ENCODE data around the gene GALNT17.

Gene GALNT17

GRCh38 chr7:71535616-71536015 is 403.7 kb downstream of the GALNT17 start:
- TF ChIP-seq EZH2phosphoT487 (IDR thresholded peaks at IDR 0.05; ENCODE audit: borderline replicate concordance) (no peak), CTCF (conservative IDR thresholded peaks at IDR 0.05; ENCODE audit: low read length) (no peak)
- peaks cover 9% of the 10 kb centered on the region; the same call in 1 of the 2 replicates for H3K9me3 ChIP-seq (ENCODE audit: insufficient read depth, low read depth, low read length)
- H3F3A ChIP-seq (ENCODE audit: low read depth) = no peaks in the 10 kb centered on the region
- H3K4me3 ChIP-seq (ENCODE audit: low read length, poor library complexity, severe bottlenecking) = no peak overlapping the region
- H4K20me1 ChIP-seq (ENCODE audit: insufficient read depth, low read length, poor library complexity, severe bottlenecking) = no peaks in the 10 kb centered on the region
- H2AFZ ChIP-seq (ENCODE audit: low read length) = no peak overlapping the region
- no peak overlapping the region for H3K9ac ChIP-seq (ENCODE audit: low read depth, low read length, poor library complexity, severe bottlenecking)
- no peaks in the 10 kb centered on the region for H3K4me1 ChIP-seq (ENCODE audit: insufficient read depth, low read length, poor library complexity, severe bottlenecking)
- no peaks in the 10 kb centered on the region for H3K9me2 ChIP-seq (replicated peaks; ENCODE audit: low read depth, low read length)
- no peaks in the 10 kb centered on the region for H3K27me3 ChIP-seq (ENCODE audit: insufficient read depth, low read length, poor library complexity, severe bottlenecking)
- H3K79me2 ChIP-seq (ENCODE audit: insufficient read depth, low read length) = no peaks in the 10 kb centered on the region
- no peaks in the 10 kb centered on the region for H3K36me3 ChIP-seq (ENCODE audit: insufficient read depth, low read length)
- no peak overlapping the region for H3K4me2 ChIP-seq (ENCODE audit: low read depth, low read length, poor library complexity, severe bottlenecking)

GRCh38 chr7:71538210-71538609 is 406.3 kb downstream of the GALNT17 start:
- Histone ChIP-seq H3K9me3 (ENCODE audit: insufficient read depth, low read depth, low read length) (peaks cover 9% of the 10 kb centered on the region; the same call in 1 of the 2 replicates), H3K79me2 (ENCODE audit: insufficient read depth, low read length) (no peaks in the 10 kb centered on the region), H3F3A (ENCODE audit: low read depth) (no peaks in the 10 kb centered on the region), H4K20me1 (ENCODE audit: insufficient read depth, low read length, poor library complexity, severe bottlenecking) (no peaks in the 10 kb centered on the region), H3K27me3 (ENCODE audit: insufficient read depth, low read length, poor library complexity, severe bottlenecking) (no peaks in the 10 kb centered on the region), H3K9ac (ENCODE audit: low read depth, low read length, poor library complexity, severe bottlenecking) (no peak overlapping the region), H2AFZ (ENCODE audit: low read length) (no peak overlapping the region), H3K36me3 (ENCODE audit: insufficient read depth, low read length) (no peaks in the 10 kb centered on the region), H3K9me2 (replicated peaks; ENCODE audit: low read depth, low read length) (no peaks in the 10 kb centered on the region), H3K4me2 (ENCODE audit: low read depth, low read length, poor library complexity, severe bottlenecking) (no peak overlapping the region), H3K4me1 (ENCODE audit: insufficient read depth, low read length, poor library complexity, severe bottlenecking) (no peaks in the 10 kb centered on the region), H3K4me3 (ENCODE audit: low read length, poor library complexity, severe bottlenecking) (no peak overlapping the region)
- no peak for TF ChIP-seq CTCF (conservative IDR thresholded peaks at IDR 0.05; ENCODE audit: low read length)
- TF ChIP-seq EZH2phosphoT487 (IDR thresholded peaks at IDR 0.05; ENCODE audit: borderline replicate concordance) = no peak

- Histone ChIP-seq H3K79me2 (ENCODE audit: insufficient read depth, low read length) (no peaks in the 10 kb centered on the region), H4K20me1 (ENCODE audit: insufficient read depth, low read length, poor library complexity, severe bottlenecking) (no peaks in the 10 kb centered on the region), H3K4me3 (ENCODE audit: low read length, poor library complexity, severe bottlenecking) (no peak overlapping the region), H2AFZ (ENCODE audit: low read length) (no peak overlapping the region), H3K9me3 (ENCODE audit: insufficient read depth, low read depth, low read length) (peaks cover 3% of the 10 kb centered on the region; the same call in 1 of the 2 replicates), H3K4me2 (ENCODE audit: low read depth, low read length, poor library complexity, severe bottlenecking) (no peak overlapping the region), H3K9ac (ENCODE audit: low read depth, low read length, poor library complexity, severe bottlenecking) (no peak overlapping the region), H3K27me3 (ENCODE audit: insufficient read depth, low read length, poor library complexity, severe bottlenecking) (no peaks in the 10 kb centered on the region), H3K36me3 (ENCODE audit: insufficient read depth, low read length) (no peaks in the 10 kb centered on the region), H3K4me1 (ENCODE audit: insufficient read depth, low read length, poor library complexity, severe bottlenecking) (no peaks in the 10 kb centered on the region), H3F3A (ENCODE audit: low read depth) (no peaks in the 10 kb centered on the region), H3K9me2 (replicated peaks; ENCODE audit: low read depth, low read length) (no peaks in the 10 kb centered on the region)
- TF ChIP-seq CTCF (conservative IDR thresholded peaks at IDR 0.05; ENCODE audit: low read length) = no peak
- TF ChIP-seq EZH2phosphoT487 (IDR thresholded peaks at IDR 0.05; ENCODE audit: borderline replicate concordance) = no peak
These were observed 407.7 kb downstream of the GALNT17 start for GRCh38 chr7:71539615-71540014.

Data from Loucy (cell line).